NCI-H1694 (cell line): ENCODE data around the gene POLH.
"Not testable (repeated sequence)": the region's sequence is repeated elsewhere in the genome, so short reads cannot be mapped to it uniquely, and the experiment has no call there.

Source experiments
- DNase-seq: peaks from one replicate; lab custom pipeline; 2025; lab: John Stamatoyannopoulos, UW

Gene POLH

DNA sequence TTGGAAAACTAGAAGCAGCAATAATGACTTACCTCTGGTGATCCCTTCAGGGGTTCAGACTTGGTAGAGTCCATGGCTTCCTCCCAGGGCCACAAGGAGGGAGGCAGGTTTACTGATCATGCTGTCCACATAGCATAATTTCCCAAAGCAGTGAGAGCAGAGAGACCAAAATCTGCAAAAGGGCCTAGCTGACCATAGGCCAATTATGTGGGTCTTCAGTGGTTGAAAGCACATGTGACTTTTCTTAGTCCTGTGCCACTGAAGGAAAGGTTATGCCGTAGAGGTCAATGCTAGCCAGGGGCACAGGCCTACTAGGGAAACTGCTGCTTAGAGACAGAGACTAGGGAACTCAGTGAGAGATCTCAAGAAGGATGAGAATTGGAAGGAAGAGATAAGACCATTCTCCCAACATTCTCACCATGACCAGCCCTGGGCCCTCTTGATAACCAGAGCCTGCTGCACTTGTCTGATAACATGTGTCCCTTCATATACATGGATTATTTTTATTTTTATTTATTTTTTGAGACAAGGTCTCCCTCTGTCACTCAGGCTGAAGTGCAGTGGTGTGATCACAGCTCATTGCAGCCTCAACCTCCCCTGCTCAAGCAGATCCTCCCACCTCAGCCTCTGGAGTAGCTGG is 55.1 kb downstream of the POLH start:
- no peak for DNase-seq

DNA sequence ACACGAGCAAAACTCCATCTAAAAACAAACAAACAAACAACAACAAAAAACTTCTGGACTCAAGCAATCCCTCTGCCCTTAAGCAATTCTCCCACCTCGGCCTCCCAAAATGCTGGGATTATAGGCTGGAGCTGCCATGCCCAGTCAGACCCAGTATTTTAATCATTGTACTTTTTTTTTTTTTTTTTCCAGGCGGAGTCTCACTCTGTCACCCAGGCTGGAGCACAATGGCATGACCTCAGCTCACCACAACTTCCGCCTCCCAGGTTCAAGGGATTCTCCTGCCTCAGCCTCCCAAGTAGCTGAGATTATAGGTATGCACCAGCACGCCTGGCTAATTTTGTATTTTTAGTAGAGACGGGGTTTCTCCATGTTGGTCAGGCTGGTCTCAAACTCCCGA is 57.0 kb downstream of the POLH start:
- not testable (repeated sequence) for DNase-seq

DNA sequence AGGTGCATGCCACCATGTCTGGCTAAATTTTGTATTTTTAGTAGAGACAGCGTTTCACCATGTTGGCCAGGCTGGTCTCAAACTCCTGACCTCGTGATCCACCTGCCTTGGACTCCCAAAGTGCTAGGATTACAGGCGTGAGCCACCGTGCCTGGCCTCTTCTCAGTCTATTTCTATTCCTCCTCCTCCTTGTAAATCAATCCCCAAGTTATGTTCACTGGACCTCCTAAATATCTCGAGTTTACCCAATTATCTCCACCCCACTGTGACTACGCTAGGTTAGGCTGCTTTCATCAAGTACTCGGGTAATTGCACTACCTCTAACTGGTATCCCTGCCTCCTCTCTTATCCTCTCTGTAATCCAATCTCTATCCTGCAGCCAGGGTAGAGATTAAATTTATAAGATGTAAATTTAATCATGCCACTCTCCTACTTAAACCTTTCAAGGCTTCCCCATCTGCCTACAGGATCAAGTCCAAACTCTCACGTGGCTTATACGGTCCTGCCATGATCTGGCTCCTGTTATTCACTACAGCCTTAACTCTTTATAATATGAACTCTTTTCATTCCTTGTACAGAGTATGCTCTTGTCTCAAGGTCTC is 58.8 kb downstream of the POLH start:
- no peak for DNase-seq

DNA sequence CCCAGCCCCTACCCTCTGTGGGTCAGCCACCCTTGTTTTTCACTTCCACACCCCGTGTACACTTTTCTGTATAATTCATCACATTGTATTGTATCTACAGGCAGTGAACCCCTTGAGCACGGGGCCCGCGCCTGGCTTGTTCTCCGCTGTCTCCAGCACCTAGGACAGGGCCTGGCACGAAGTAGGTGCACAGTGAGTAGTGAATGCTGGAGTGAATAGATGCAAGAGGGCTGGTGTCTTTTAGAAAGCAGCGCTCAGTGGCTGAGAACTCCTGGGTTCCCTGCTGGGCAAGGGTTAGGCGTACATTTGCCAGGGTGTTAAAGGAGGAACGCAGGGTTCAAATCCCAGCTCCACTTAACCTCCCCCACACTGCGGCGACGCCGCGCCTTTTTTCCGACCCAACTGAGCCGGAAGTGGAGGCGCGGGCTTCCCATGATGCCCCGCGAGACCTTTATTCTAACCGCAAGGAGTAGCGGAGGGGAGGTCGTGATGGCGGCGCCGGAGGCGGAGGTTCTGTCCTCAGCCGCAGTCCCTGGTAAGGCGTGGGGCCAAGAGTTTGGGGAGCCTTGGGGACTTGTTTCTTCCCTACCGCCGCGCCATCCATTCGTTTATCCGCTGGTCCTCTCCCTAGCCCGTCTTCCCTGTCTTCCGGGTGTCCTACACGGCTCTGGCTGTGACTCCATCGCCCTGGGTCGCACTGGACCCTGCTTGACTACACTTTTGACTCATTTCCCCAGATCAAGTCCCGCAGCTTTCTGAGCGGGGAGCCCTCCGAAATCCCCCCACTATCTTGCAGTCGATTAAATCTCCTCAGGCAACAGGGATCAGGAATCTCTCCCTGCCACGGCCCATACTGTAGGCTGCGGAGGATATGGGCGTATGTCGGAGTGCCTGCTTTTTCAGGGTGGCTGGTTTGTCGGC is 59.7 kb downstream of the POLH start, which contains the start of gene MAD2L1BP:
Gene MAD2L1BP (plus strand): TSS at position 454 of the 921 bp plus-strand sequence. CDS start 36 bp downstream, at position 490.
- peak; percentile 79 for DNase-seq

DNA sequence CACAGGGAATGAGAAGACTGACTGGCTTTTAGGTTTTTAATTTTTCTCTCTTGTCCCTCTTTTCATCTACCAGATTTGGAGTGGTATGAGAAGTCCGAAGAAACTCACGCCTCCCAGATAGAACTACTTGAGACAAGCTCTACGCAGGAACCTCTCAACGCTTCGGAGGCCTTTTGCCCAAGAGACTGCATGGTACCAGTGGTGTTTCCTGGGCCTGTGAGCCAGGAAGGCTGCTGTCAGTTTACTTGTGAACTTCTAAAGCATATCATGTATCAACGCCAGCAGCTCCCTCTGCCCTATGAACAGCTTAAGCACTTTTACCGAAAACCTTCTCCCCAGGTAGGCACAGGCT is 60.3 kb downstream of the POLH start:
- DNase-seq = no peak

DNA sequence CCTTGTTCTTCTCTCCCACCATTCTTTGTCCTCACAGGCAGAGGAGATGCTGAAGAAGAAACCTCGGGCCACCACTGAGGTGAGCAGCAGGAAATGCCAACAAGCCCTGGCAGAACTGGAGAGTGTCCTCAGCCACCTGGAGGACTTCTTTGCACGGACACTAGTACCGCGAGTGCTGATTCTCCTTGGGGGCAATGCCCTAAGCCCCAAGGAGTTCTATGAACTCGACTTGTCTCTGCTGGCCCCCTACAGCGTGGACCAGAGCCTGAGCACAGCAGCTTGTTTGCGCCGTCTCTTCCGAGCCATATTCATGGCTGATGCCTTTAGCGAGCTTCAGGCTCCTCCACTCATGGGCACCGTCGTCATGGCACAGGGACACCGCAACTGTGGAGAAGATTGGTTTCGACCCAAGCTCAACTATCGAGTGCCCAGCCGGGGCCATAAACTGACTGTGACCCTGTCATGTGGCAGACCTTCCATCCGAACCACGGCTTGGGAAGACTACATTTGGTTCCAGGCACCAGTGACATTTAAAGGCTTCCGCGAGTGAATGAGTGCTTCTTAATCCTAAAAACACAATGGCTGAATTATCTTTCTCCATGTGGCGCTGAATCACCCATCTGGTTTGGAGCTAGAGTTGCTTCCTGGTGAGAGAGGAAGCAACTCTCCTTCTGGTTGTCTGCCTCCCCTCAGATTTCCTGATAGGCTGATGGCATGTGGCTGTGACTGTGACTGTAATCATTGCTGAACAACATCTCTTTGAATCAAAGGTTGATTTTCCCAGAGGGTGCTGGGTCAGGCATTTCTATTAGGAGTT is 64.2 kb downstream of the POLH start:
- DNase-seq = no peak

DNA sequence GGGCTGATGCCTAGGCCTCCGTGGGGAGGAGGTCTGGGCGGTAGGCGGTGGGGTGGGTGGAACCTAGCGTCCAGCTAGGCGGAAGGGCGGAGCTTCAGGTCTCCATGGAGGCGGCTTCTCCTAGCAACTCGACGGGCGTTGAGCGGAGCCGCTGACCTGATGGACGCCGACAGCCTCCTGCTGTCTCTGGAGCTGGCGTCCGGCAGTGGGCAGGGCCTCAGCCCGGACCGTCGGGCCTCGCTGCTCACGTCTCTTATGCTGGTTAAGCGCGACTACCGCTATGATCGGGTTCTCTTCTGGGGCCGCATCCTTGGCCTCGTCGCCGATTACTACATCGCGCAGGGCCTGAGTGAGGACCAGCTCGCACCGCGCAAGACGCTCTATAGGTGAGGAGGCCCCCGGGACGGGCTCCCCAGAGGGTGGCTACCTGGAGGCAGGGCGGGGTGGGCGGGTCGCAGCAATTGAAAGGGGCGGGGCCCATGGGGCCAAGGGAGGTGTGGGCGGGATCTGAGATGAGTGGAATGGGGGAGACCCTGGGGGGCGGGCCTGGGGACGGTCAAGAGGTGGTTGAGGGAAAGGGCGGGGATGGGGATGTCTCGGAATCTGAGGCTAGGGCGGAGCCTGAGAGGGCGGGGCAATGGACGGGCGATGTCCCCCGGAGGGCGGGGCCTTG is 69.1 kb downstream of the POLH start, which contains the start of gene RSPH9:
Gene RSPH9 (plus strand): TSS at position 97 of the 673 bp plus-strand sequence. CDS start 63 bp downstream, at position 160.
- no peak for DNase-seq

DNA sequence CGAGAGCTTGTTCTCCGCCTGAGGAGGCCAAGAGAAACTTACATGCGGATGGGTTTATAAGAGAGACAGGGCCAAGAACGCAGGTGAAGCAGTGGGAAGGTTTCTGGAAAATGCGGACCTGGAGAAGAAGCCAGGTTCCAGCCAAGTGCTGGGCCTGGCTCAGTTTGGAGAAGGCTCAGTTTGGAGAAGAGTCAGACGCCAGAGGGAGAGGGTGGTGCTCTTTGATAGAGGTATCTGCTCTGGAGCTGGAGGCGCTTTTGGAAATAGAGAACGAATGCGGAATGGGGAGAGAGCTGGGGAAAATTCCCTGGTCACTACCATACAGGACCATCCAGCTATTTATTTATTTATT is 69.6 kb downstream of the POLH start:
- DNase-seq = no peak

DNA sequence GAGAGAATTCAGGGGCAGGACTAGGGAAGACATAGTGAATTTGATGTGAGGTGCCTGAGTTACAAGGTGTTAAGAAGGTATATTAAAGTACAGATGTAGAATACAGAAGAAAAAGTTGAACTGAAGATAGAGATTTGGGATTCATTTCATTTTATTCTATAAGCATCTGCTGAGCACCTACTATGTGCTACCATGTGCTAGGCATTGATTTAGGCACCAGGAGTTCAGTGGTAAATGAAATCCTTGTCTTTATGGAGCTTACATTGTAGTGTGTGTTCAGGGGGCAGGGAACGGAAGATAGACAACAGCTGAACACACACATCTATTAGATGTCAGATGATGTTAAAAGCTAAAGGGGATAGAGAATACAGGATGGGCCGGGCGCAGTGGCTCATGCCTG is 71.6 kb downstream of the POLH start:
- DNase-seq = no peak

DNA sequence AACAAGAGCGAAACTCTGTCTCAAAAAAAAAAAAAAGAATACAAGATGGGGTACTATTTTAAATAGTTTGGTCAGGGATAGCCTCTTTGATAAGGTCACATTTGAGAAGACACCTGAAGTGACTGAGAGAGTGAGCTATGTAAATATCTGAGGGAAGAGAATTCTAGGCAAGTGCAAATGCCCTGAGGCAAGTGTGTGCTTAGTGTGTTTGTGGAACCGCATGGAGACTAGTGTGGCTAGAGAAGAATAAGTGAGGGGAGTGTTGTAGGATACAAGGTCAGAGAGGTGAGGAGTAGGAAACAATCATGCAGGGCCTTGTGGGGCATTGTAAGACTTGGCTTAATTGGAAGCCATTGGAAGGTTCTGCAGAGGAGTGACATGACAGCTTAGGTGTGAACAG is 72.3 kb downstream of the POLH start:
- DNase-seq = no peak

DNA sequence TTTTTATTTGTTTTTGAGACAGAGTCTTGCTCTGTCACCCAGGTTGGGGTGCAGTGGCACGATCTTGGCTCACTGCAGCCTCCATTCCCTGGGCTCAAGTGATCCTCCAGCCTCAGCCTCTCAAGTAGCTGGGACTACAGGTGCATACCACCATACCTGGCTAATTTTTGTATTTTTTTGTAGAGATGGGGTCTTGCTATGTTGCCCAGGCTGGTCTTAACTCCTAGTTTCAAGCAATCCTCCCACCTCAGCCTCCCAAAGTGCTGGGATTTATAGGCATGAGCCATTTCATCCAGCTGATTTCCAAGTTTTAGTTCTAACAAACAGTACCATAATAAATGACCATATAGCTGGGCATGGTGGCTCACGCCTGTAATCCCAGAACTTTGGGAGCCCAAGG is 76.8 kb downstream of the POLH start:
- not testable (repeated sequence) for DNase-seq

DNA sequence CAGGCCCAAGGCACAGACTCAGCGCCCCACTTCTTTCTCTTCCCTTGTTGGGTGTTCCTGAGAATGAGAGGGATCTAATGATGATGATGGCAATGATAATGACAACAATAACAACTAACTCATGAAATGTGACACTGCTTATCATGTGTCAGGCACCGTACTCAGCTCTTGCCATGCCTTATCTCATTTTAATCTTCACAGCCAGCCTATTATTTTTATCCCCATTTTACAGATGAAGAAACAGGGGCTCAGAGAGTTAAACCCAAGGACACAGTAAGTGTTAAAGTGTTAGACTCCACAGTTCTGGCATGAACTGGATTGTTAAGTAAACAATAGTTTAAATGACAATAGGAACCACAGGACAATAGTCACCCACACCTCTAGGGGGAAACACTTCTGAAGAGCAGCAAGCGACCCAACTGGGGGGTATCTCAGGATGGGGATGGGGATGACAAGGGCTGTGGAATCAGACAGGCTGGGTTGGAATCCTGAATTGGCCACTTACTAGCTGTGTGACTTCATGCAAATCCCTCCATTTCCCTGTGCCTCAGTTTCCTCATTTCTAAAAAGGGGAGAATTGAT is 81.3 kb downstream of the POLH start:
- DNase-seq = no peak

DNA sequence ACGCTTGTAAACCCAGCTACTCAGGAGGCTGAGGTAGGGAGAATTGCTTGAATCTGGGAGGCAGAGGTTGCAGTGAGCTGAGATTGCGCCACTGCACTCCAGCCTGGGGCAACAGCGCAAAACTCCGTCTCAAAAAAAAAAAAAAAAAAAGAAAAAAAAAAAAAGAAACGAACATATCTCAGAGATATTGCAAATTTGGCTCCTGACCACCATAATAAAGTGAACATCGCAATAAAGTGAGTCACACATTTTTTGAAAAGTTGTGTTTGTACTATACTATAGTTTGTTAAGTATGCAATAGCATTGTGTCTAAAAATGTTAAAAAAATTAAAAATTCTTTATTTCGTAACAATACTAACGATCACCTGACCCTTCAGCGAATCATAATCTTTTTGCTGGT is 82.2 kb downstream of the POLH start:
- DNase-seq = no peak

DNA sequence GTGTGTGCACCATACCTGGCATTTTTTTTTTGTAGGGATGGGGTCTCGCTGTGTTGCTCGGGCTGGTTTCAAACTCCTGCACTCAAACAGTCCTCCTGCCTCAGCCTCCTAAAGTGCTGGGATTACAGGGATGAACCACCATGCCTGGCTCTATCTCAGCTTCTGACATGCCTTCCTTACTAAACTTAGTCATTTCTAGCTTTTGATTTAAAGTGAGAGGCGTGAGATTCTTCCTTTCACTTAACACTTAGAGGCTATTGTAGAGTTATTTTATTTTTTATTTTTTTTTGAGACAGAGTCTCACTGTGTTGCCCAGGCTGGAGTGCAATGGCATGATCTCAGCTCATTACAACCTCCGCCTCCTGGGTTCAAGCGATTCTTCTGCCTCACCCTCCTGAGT is 87.0 kb downstream of the POLH start:
- DNase-seq = not testable (repeated sequence)
